ENCODE data around the gene RARB. TPM values are rescaled to one million over a fixed set of nuclear protein-coding genes. Genes with fewer than 3 reads are reported as not detected.

RARB gene
- total RNA-seq, 2 experiments from 2014 or later, result not detected

DNA sequence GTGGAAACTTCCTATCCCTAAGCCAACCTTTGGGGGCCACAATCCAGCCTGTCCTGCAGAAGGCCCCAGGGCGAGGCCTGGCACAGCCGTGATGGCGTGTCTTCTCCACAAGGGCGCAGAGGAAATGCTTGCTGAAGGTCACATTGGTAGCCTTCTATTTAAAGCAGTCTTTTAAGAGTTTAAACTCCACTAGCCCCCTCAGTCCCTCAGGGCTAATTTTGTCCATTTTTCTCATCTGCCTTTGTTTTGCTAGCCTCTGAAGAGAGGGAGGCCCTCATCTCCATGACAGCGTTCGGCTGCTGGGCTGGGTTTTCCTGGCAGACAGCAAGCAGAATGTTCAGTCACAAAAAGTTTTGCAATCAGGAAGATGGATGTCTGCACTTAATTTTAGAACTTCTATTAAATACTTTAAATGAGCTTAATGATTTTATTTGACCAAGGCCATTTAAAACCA, 40.8 kb downstream of the RARB start:
- POLR2A ChIA-PET, result no interaction called here
- CTCF ChIA-PET, result no interaction called here

GRCh38 chr3:25469558-25469957, 41.5 kb downstream of the RARB start:
- DNase-seq (no peak), ATAC-seq (no peak)
- Mint-ChIP-seq H3K9me3 (ENCODE audit: insufficient read depth) (no peaks in the 10 kb centered on the region), H3K27ac (no peak overlapping the region), H3K27me3 (ENCODE audit: low read depth) (peaks cover 9% of the 10 kb centered on the region), H3K4me1 (ENCODE audit: low read depth) (peaks cover 7% of the 10 kb centered on the region), H3K4me3 (no peak overlapping the region), H3K36me3 (ENCODE audit: low read depth) (no peaks in the 10 kb centered on the region)
- POLR2A ChIA-PET, result no interaction called here
- CTCF ChIA-PET, result interaction anchor here (0.8 kb wide), 1 partner anchor 28 kb away, joined by 3 read pairs; no protein-coding TSS in a partner anchor

More for the DNA sequence above, 40.8 kb downstream of the RARB start:
- no peak for DNase-seq
- ATAC-seq, result no peak
- no peak overlapping the region for H3K27ac Mint-ChIP-seq
- H3K4me1 Mint-ChIP-seq (ENCODE audit: low read depth), result peaks cover 7% of the 10 kb centered on the region
- no peaks in the 10 kb centered on the region for H3K9me3 Mint-ChIP-seq (ENCODE audit: insufficient read depth)
- no peaks in the 10 kb centered on the region for H3K36me3 Mint-ChIP-seq (ENCODE audit: low read depth)
- H3K4me3 Mint-ChIP-seq, result no peak overlapping the region
- peaks cover 9% of the 10 kb centered on the region for H3K27me3 Mint-ChIP-seq (ENCODE audit: low read depth)

DNA sequence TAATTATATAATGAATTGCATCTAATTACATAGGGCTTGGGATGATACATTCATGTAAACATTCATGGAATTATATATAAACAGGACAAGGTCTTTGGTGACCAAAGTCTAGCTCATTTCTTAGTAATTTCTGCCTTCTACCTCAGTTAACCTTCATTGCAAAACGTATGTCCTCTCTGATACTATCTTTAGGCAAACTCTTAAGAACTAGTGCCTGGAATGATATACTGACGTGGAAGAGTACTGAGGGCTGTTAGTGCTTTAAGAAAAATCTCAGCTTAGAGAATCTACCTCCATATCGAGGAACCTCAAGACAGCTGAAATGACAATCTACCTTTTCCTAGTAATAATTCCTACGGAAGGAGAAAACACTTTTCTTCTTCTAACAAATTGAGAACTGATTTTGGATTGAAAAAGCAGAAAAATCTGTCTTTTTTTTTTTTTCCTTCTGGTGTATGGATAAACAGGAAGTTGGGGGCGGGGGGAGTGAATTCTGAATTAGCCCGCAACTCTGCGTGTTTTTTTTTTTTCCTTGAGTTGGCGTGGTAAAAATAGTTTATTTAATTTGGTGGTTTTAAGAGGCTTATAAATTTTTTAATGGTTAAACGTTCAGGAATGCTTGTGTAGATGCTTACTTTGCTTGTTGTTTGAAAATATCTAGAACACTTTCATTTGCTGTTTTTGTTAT, 43.2 kb downstream of the RARB start:
- ChIA-PET POLR2A (no interaction called here), CTCF (interaction anchor here (1.0 kb wide), 1 partner anchor 29 kb away, joined by 4 read pairs; no protein-coding TSS in a partner anchor)
- no peaks in the 10 kb centered on the region for H3K36me3 Mint-ChIP-seq (ENCODE audit: low read depth)
- H3K27ac Mint-ChIP-seq, result no peak overlapping the region
- peaks cover 9% of the 10 kb centered on the region for H3K27me3 Mint-ChIP-seq (ENCODE audit: low read depth)
- ATAC-seq (no peak), DNase-seq (no peak)
- no peak overlapping the region for H3K4me3 Mint-ChIP-seq
- peaks cover 7% of the 10 kb centered on the region for H3K4me1 Mint-ChIP-seq (ENCODE audit: low read depth)
- no peaks in the 10 kb centered on the region for H3K9me3 Mint-ChIP-seq (ENCODE audit: insufficient read depth)

DNA sequence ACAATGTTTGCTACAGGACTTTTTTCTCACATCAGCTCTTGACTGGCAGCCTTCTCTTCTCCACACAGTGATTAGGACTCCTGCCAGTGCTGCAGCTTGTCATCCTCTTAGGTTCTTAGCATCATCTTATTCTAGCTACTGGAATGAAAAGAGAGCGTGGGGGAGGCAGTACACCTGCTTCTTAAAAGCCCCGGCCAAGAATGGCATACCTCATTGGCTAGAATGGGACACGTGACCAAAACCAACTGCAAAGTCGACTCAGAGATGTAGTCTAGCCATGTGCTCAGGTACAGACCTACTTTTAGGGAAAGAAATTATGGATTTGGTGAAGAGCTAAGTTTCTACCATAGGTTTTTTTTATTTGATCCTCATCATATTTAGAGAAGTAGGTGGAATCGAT, 44.1 kb downstream of the RARB start:
- CTCF ChIA-PET, result interaction anchor here (1.0 kb wide), 2 partner anchors 8 to 29 kb away, joined by 3 to 4 read pairs; no protein-coding TSS in a partner anchor
- POLR2A ChIA-PET, result no interaction called here
- ATAC-seq (no peak), DNase-seq (no peak)
- no peak overlapping the region for H3K4me3 Mint-ChIP-seq
- H3K9me3 Mint-ChIP-seq (ENCODE audit: insufficient read depth), result no peaks in the 10 kb centered on the region
- H3K36me3 Mint-ChIP-seq (ENCODE audit: low read depth), result no peaks in the 10 kb centered on the region
- no peak overlapping the region for H3K27ac Mint-ChIP-seq
- H3K27me3 Mint-ChIP-seq (ENCODE audit: low read depth), result peaks cover 9% of the 10 kb centered on the region
- H3K4me1 Mint-ChIP-seq (ENCODE audit: low read depth), result peaks cover 7% of the 10 kb centered on the region

DNA sequence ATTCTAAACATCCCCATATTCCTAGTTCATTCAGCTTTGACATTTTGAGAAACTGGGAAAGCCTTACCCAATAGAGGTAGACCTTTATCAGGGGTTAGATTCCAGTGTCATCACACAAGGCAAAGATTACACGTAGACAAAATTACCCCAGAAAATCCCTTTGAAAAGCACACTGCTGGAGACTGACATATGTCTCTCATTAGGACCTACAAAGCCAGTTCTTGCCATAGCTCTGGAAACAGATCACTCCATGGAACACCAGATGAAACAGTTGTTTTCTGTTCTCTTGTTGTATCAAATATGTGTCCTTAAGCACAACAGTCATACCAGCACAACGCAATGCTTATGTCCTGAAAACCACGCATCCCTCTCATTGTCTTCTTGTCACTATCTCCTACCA, 44.7 kb downstream of the RARB start:
- POLR2A ChIA-PET, result no interaction called here
- DNase-seq (no peak), ATAC-seq (no peak)
- Mint-ChIP-seq H3K27ac (no peak overlapping the region), H3K9me3 (ENCODE audit: insufficient read depth) (no peaks in the 10 kb centered on the region), H3K36me3 (ENCODE audit: low read depth) (no peaks in the 10 kb centered on the region), H3K4me3 (no peak overlapping the region), H3K27me3 (ENCODE audit: low read depth) (peaks cover 9% of the 10 kb centered on the region), H3K4me1 (ENCODE audit: low read depth) (peaks cover 7% of the 10 kb centered on the region)
- CTCF ChIA-PET, result interaction anchor here (1.0 kb wide), 1 partner anchor 8 kb away, joined by 3 read pairs; no protein-coding TSS in a partner anchor

DNA sequence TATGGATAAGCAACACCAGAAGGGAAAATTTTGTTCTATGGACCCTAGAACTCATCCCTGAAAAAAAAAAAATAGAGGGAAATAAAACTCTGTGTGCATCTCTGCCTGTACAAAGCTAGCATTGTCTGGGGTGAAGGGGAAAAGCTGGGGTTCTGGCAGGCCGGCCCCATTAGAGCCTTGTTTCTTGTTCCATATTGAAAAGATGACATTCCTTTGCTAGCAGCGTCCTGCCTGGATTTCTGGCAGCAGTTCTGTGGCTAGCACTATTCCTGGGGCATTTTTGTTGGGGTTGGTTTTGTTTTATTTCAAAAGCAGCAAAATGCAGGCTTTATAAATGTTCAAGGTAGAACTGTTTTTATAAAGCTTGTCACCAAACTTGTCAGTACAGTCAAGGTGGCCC, 45.2 kb downstream of the RARB start:
- DNase-seq (no peak), ATAC-seq (no peak)
- H3K27ac Mint-ChIP-seq, result no peak overlapping the region
- ChIA-PET POLR2A (interaction anchor here (0.7 kb wide), 1 partner anchor 55 kb away, joined by 3 read pairs; no protein-coding TSS in a partner anchor), CTCF (interaction anchor here (1.0 kb wide), 1 partner anchor 9 kb away, joined by 3 read pairs; no protein-coding TSS in a partner anchor)
- peaks cover 9% of the 10 kb centered on the region for H3K27me3 Mint-ChIP-seq (ENCODE audit: low read depth)
- H3K4me1 Mint-ChIP-seq (ENCODE audit: low read depth), result peaks cover 7% of the 10 kb centered on the region
- no peaks in the 10 kb centered on the region for H3K9me3 Mint-ChIP-seq (ENCODE audit: insufficient read depth)
- H3K4me3 Mint-ChIP-seq, result no peak overlapping the region
- H3K36me3 Mint-ChIP-seq (ENCODE audit: low read depth), result no peaks in the 10 kb centered on the region

- no peak for ATAC-seq
- ChIA-PET CTCF (no interaction called here), POLR2A (no interaction called here)
- Mint-ChIP-seq H3K4me1 (ENCODE audit: low read depth) (peaks cover 7% of the 10 kb centered on the region), H3K4me3 (no peak overlapping the region), H3K27ac (no peak overlapping the region), H3K27me3 (ENCODE audit: low read depth) (peaks cover 9% of the 10 kb centered on the region), H3K36me3 (ENCODE audit: low read depth) (no peaks in the 10 kb centered on the region), H3K9me3 (ENCODE audit: insufficient read depth) (no peaks in the 10 kb centered on the region)
- no peak for DNase-seq
Observed at GRCh38 chr3:25474052-25474451, 46.0 kb downstream of the RARB start.

- Mint-ChIP-seq H3K27me3 (ENCODE audit: low read depth) (peaks cover 6% of the 10 kb centered on the region), H3K27ac (no peak overlapping the region), H3K36me3 (ENCODE audit: low read depth) (no peaks in the 10 kb centered on the region), H3K4me3 (no peak overlapping the region), H3K9me3 (ENCODE audit: insufficient read depth) (no peaks in the 10 kb centered on the region), H3K4me1 (ENCODE audit: low read depth) (peaks cover 3% of the 10 kb centered on the region)
- DNase-seq (no peak), ATAC-seq (no peak)
- ChIA-PET CTCF (no interaction called here), POLR2A (no interaction called here)
Observed at GRCh38 chr3:25476639-25477038, 48.6 kb downstream of the RARB start.

DNA sequence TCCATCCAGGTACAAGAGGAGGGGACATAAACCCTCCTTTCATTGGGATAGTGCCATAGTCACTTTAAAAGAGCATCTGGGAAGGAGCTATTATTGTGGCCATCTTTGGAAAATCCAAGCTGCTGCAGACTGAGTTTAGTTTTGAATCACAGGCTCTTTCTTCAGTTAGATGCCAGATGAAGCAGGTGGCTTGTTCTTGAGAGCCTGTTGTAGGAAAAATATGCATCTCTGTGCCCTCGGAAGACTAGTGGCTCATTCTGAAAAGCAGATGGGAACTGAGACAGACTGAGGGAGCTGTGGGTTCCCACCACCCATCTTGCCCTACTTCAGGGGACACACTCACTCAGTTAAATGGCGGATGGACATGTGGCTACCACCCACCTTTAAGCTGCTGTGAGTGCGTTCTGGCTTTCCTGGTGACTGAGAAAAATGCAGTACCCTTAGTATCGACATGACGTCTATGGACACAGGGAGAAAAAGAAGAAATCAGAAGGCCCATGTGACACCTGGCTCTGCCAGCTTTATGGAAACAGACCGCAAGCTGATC, 50.2 kb downstream of the RARB start:
- CTCF ChIA-PET, result no interaction called here
- H3K9me3 Mint-ChIP-seq (ENCODE audit: insufficient read depth), result no peaks in the 10 kb centered on the region
- no peak overlapping the region for H3K27ac Mint-ChIP-seq
- no peaks in the 10 kb centered on the region for H3K27me3 Mint-ChIP-seq (ENCODE audit: low read depth)
- POLR2A ChIA-PET, result no interaction called here
- no peak overlapping the region for H3K4me3 Mint-ChIP-seq
- DNase-seq (no peak), ATAC-seq (no peak)
- no peaks in the 10 kb centered on the region for H3K36me3 Mint-ChIP-seq (ENCODE audit: low read depth)
- H3K4me1 Mint-ChIP-seq (ENCODE audit: low read depth), result no peaks in the 10 kb centered on the region

DNA sequence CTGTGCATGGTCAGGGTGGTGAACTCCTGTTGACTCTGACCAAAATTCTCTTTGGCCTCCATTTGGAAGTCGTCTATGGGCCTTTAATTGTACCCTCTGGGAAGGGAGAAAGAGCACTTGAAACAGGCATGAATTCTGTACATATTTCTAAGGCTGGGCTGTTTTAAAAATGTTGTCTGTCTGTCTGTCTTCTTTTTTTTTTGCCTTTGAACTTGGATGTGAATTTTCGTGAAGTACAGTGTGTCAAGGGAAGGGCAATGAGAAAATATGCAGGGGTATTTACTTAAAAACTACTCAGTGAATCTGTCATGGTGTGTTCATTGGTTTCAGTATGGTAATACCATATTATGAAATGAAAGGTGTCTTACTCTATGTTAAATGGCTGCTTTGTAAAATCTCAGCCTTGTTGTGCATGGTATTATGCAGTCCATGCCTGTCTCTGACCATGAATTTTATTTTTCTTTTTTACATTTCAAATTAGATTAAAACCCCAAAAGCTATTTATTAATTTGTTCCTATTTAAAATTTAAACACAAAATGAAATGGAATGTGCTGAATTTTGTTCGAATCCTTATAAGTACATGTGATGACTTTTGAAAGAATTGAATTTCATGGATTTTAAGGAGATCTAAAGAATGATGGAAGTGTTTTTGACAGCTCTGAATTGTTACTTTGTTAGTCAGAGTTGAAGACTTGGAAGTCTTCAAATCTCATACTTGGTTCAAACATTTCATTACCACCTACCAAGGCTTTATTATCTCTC, 51.1 kb downstream of the RARB start:
- H3K4me1 Mint-ChIP-seq (ENCODE audit: low read depth), result no peaks in the 10 kb centered on the region
- CTCF ChIA-PET, result no interaction called here

GRCh38 chr3:25479727-25480010, 51.6 kb downstream of the RARB start:
- H3K27me3 Mint-ChIP-seq (ENCODE audit: low read depth), result no peaks in the 10 kb centered on the region
- POLR2A ChIA-PET, result no interaction called here
- H3K4me3 Mint-ChIP-seq, result no peak overlapping the region
- no peak for DNase-seq
- CTCF ChIA-PET, result no interaction called here
- ATAC-seq, result no peak
- H3K4me1 Mint-ChIP-seq (ENCODE audit: low read depth), result no peaks in the 10 kb centered on the region
- no peak overlapping the region for H3K27ac Mint-ChIP-seq
- H3K36me3 Mint-ChIP-seq (ENCODE audit: low read depth), result no peaks in the 10 kb centered on the region
- no peaks in the 10 kb centered on the region for H3K9me3 Mint-ChIP-seq (ENCODE audit: insufficient read depth)

More for the DNA sequence above, 51.1 kb downstream of the RARB start:
- ATAC-seq (no peak), DNase-seq (no peak)
- H3K9me3 Mint-ChIP-seq (ENCODE audit: insufficient read depth), result no peaks in the 10 kb centered on the region
- H3K27ac Mint-ChIP-seq, result no peak overlapping the region
- no peaks in the 10 kb centered on the region for H3K36me3 Mint-ChIP-seq (ENCODE audit: low read depth)
- POLR2A ChIA-PET, result no interaction called here
- H3K27me3 Mint-ChIP-seq (ENCODE audit: low read depth), result no peaks in the 10 kb centered on the region
- H3K4me3 Mint-ChIP-seq, result no peak overlapping the region

DNA sequence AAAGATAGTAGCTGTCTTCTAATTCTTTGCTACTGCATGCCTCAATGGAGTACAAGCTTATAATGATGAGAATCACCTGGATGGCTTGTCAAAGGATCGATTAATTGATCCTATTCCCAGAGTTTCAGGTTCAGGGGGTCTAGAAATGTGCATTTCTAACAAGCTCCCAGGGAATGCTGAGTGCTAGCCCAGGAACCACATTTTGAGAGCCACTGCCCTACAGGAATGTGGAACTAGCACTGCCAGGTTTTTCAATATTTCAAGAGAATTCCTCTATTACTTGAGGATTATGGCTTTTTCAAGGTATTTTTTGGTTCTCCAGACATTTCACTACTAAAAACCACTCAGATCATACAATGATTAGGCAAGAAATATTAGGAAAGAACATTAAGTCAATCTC, 52.7 kb downstream of the RARB start:
- ATAC-seq, result no peak
- no peak overlapping the region for H3K4me3 Mint-ChIP-seq
- no peak for DNase-seq
- H3K36me3 Mint-ChIP-seq (ENCODE audit: low read depth), result no peaks in the 10 kb centered on the region
- H3K27me3 Mint-ChIP-seq (ENCODE audit: low read depth), result no peaks in the 10 kb centered on the region
- H3K9me3 Mint-ChIP-seq (ENCODE audit: insufficient read depth), result no peaks in the 10 kb centered on the region
- no peak overlapping the region for H3K27ac Mint-ChIP-seq
- ChIA-PET CTCF (no interaction called here), POLR2A (no interaction called here)
- H3K4me1 Mint-ChIP-seq (ENCODE audit: low read depth), result no peaks in the 10 kb centered on the region

Data from activated CD8-positive, alpha-beta T cell treated with anti-CD3 and anti-CD28 coated beads, Interleukin-2, amount 10 ng/mL, durations not matched to agents 7 days and 5 days (primary cell).